ENCODE data around the gene KCTD2. TPM values are rescaled to one million over a fixed set of nuclear protein-coding genes. Genes with fewer than 3 reads are reported as not detected.

The KCTD2 gene
- total and polyA plus RNA-seq, 8 donors = 20.6 to 32.0 (median 27.0) TPM

- peak; percentile 66 for ATAC-seq
- H3K4me1 ChIP-seq = peaks cover 5 to 42% of the 10 kb centered on the region in 2 donors
- no peaks in the 10 kb centered on the region for H3K9me3 ChIP-seq
- H3K4me3 ChIP-seq = no peak overlapping the region
- peak in 1 of 4 donors; percentile 76 for DNase-seq
- peaks cover 0 to 34% of the 10 kb centered on the region in 2 donors for H3K36me3 ChIP-seq
- H3K27me3 ChIP-seq = no peaks in the 10 kb centered on the region
- peak overlapping the region in 1 of 2 donors; percentile 7 for H3K27ac ChIP-seq
- intact Hi-C loops (cut with DNase I) = no loop called here
- TF ChIP-seq, protein P1, sequence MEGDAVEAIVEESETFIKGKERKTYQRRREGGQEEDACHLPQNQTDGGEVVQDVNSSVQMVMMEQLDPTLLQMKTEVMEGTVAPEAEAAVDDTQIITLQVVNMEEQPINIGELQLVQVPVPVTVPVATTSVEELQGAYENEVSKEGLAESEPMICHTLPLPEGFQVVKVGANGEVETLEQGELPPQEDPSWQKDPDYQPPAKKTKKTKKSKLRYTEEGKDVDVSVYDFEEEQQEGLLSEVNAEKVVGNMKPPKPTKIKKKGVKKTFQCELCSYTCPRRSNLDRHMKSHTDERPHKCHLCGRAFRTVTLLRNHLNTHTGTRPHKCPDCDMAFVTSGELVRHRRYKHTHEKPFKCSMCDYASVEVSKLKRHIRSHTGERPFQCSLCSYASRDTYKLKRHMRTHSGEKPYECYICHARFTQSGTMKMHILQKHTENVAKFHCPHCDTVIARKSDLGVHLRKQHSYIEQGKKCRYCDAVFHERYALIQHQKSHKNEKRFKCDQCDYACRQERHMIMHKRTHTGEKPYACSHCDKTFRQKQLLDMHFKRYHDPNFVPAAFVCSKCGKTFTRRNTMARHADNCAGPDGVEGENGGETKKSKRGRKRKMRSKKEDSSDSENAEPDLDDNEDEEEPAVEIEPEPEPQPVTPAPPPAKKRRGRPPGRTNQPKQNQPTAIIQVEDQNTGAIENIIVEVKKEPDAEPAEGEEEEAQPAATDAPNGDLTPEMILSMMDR (IDR thresholded peaks at IDR 0.05) = peak; percentile 65 to 88
Observed at GRCh38 chr17:75105126-75106080, 58.4 kb downstream of the KCTD2 start.

DNA sequence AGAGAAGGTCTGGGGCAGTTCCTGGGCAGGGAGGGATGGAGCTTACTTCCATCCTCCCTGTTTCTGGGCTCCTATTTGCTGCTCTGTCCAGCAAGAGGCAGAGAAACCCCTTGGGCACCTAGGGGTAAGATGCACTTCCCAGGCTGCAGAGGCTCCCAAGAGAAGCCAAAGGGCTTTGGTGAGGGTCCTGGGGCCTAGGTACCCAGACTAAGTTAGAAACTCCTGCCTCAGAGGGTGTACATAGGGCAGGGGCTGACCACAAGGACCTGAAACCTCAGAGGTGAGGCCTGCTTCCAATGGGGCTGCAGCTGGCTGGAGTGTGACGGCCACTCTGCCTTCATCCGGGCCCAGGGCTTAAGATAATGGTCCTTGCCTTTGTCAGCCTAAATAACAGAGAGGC is 61.2 kb downstream of the KCTD2 start:
- H3K4me1 ChIP-seq = peaks cover 10 to 53% of the 10 kb centered on the region in 2 donors
- intact Hi-C loops (cut with DNase I) = no loop called here
- no peak overlapping the region for H3K27ac ChIP-seq
- DNase-seq (no peak), ATAC-seq (no peak)
- H3K4me3 ChIP-seq = no peak overlapping the region
- TF ChIP-seq, protein P1 (IDR thresholded peaks at IDR 0.05) = no peak
- no peaks in the 10 kb centered on the region for H3K27me3 ChIP-seq
- H3K36me3 ChIP-seq = peaks cover 0 to 27% of the 10 kb centered on the region in 2 donors
- no peaks in the 10 kb centered on the region for H3K9me3 ChIP-seq

- TF ChIP-seq, protein P1 (IDR thresholded peaks at IDR 0.05) = no peak
- DNase-seq (no peak), ATAC-seq (no peak)
- Histone ChIP-seq H3K27me3 (no peaks in the 10 kb centered on the region), H3K4me3 (peak overlapping the region; percentile 81 to 87), H3K27ac (no peak overlapping the region), H3K36me3 (peaks cover 0 to 18% of the 10 kb centered on the region in 2 donors), H3K9me3 (no peaks in the 10 kb centered on the region), H3K4me1 (peaks cover 15 to 60% of the 10 kb centered on the region in 2 donors)
- intact Hi-C loops (cut with DNase I) = no loop called here
Observed at GRCh38 chr17:75109046-75109406, 62.0 kb downstream of the KCTD2 start.

DNA sequence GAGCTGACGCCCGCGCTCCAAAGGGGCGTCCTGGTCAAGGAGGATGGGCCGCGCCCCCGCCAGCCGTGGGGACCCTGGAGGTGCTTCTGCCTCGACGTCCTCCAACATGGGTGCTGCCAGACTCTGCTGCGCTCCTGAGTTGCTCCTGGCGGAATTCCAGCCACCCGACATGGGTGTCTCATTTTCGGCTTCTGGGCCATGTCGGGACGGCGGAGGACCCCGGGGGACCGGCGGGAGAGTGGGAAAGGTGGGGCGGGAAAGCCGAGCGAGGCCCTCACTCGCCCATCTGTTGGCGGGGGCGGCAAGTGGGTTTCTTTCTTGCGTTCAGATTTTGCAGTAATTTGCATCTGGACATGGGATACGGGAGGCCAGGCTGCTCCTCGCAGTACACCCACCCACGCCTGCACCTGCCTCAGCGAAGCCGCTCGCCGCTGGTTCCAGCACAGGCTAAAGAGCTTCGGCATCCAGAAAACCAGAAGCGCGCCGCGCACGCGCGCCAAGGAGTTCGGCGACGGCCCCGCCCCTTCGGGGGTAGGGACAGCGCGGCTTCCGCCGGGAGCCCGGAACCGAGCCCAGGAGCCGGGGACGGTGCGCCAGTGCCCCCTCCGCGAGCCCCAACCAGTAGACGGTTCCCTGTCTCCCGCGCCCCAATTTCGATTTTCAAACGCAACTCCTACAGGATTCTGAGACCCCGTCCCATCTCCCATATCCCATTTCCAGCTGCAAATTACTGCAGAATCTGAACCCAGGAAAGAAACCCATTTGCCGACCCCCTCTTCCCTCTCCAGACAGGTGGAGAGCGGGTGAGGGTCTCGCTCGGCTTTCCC is 62.6 kb downstream of the KCTD2 start, which contains the start of gene ARMC7:
Gene ARMC7, plus strand, starts transcription at position 563 of the 827 bp plus-strand sequence. CDS start 320 bp downstream, outside the sequence.
- Histone ChIP-seq H3K27ac (peak within 1 kb of the TSS; percentile 69 to 84), H3K9me3 (no peaks in the 10 kb centered on the region), H3K4me3 (peak within 1 kb of the TSS; percentile 81 to 87), H3K27me3 (no peaks in the 10 kb centered on the region), H3K36me3 (peaks cover 0 to 12% of the 10 kb centered on the region in 2 donors), H3K4me1 (peaks cover 17 to 66% of the 10 kb centered on the region in 2 donors)
- TF ChIP-seq, protein P1 (IDR thresholded peaks at IDR 0.05) = no peak
- DNase-seq = peak; percentile 77 to 99 (median 92)
- ATAC-seq = peak; percentile 86
- intact Hi-C loops (cut with DNase I) = loop anchor here in 1 of 2 donors (10.0 kb wide), 2 partner anchors 65 to 95 kb away; partner anchors contain the start of gene NUP85
